22Rv1 (cell line): ENCODE results near the gene LRRC8D.

ENCODE experiments used
- CTCF ChIP-seq: fragments of 450-650 bp; IDR thresholded peaks from 2 replicates; pipeline ENCODE4 v1.5.1; 2017; ENCODE audit warnings: mild to moderate bottlenecking
- ZFX ChIP-seq: fragments of 450-650 bp; IDR thresholded peaks from 2 replicates; pipeline ENCODE4 v1.6.1; 2017; ENCODE audit warnings: antibody characterized with exemption, borderline replicate concordance

- TF ChIP-seq CTCF: no peak
- no peak for TF ChIP-seq ZFX
These were observed 11.3 kb upstream of the LRRC8D start for GRCh38 chr1:89809556-89809955.
